HL-60 (cell line): ENCODE results near the gene ZNF318.

ENCODE experiments used
- DNase-seq, 2 experiments: peaks; one replicate each; pipeline ENCODE4 v3.0.0-alpha.2; 2010 to 2020; ENCODE audit warnings: low read depth in 1 of 2, low spot score in 1 of 2
- H3K27ac ChIP-seq: fragments of 250-450 bp; sonication (Bioruptor Pico); replicated peaks from 2 replicates; pipeline ENCODE4 v1.5.1; 2020; ENCODE audit warnings: mild to moderate bottlenecking, moderate library complexity
- H3K27me3 ChIP-seq: fragments of 250-450 bp; sonication (Bioruptor Pico); 2 replicates; pipeline ENCODE4 v1.5.1; 2021; ENCODE audit warnings: mild to moderate bottlenecking, moderate library complexity; ENCODE audit not compliant: insufficient read depth, poor library complexity, severe bottlenecking
- H3K4me3 ChIP-seq: replicated peaks from 2 replicates; pipeline ENCODE4 v1.5.1; 2011; ENCODE audit warnings: mild to moderate bottlenecking, control low read depth, low read length; ENCODE audit not compliant: insufficient read depth
- GABPA ChIP-seq: IDR thresholded peaks from 2 replicates; pipeline ENCODE4 v1.6.1; 2012; ENCODE audit warnings: low read depth
- POLR2AphosphoS5 ChIP-seq: IDR thresholded peaks from 2 replicates; pipeline ENCODE4 v1.6.1; 2012; ENCODE audit warnings: low read depth
- SPI1 ChIP-seq: IDR thresholded peaks from 2 replicates; pipeline ENCODE4 v1.6.1; 2012; ENCODE audit warnings: low read depth, mild to moderate bottlenecking, borderline replicate concordance
- TF ChIP-seq, protein P1 (sequence below): IDR thresholded peaks from one replicate; pipeline ENCODE4 v1.5.1; 2011; ENCODE audit warnings: low read length, control low read depth, inconsistent platforms; ENCODE audit not compliant: insufficient read depth
- TF ChIP-seq, protein P2 (sequence below): IDR thresholded peaks from 2 replicates; pipeline ENCODE4 v1.6.1; 2012; ENCODE audit warnings: low read depth; ENCODE audit not compliant: insufficient replicate concordance

Gene ZNF318

DNA sequence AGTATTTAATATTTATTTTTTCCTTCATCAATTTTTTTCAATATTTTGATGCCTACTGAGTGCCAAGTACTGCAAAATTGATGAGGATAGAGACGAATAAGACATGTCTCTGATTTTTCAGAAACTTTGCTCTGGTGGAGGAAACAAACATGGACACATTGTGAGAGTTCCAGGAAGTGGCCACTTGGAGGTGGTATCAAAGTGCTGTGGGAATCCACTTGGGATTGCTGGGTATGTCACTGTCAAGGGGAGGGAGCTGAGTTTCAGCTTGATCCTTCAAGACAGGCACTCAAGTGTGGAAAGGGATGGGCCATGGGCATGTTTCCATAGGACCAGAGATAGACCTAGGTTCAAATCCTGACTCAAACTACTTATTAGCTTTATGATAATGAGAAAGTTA is 33.4 kb upstream of the ZNF318 start:
- Histone ChIP-seq H3K4me3 (no peak overlapping the region), H3K27ac (no peak overlapping the region), H3K27me3 (no peaks in the 10 kb centered on the region)
- TF ChIP-seq SPI1 (no peak), GABPA (no peak), POLR2AphosphoS5 (no peak)
- TF ChIP-seq, protein P1, sequence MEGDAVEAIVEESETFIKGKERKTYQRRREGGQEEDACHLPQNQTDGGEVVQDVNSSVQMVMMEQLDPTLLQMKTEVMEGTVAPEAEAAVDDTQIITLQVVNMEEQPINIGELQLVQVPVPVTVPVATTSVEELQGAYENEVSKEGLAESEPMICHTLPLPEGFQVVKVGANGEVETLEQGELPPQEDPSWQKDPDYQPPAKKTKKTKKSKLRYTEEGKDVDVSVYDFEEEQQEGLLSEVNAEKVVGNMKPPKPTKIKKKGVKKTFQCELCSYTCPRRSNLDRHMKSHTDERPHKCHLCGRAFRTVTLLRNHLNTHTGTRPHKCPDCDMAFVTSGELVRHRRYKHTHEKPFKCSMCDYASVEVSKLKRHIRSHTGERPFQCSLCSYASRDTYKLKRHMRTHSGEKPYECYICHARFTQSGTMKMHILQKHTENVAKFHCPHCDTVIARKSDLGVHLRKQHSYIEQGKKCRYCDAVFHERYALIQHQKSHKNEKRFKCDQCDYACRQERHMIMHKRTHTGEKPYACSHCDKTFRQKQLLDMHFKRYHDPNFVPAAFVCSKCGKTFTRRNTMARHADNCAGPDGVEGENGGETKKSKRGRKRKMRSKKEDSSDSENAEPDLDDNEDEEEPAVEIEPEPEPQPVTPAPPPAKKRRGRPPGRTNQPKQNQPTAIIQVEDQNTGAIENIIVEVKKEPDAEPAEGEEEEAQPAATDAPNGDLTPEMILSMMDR: no peak
- TF ChIP-seq, protein P2, sequence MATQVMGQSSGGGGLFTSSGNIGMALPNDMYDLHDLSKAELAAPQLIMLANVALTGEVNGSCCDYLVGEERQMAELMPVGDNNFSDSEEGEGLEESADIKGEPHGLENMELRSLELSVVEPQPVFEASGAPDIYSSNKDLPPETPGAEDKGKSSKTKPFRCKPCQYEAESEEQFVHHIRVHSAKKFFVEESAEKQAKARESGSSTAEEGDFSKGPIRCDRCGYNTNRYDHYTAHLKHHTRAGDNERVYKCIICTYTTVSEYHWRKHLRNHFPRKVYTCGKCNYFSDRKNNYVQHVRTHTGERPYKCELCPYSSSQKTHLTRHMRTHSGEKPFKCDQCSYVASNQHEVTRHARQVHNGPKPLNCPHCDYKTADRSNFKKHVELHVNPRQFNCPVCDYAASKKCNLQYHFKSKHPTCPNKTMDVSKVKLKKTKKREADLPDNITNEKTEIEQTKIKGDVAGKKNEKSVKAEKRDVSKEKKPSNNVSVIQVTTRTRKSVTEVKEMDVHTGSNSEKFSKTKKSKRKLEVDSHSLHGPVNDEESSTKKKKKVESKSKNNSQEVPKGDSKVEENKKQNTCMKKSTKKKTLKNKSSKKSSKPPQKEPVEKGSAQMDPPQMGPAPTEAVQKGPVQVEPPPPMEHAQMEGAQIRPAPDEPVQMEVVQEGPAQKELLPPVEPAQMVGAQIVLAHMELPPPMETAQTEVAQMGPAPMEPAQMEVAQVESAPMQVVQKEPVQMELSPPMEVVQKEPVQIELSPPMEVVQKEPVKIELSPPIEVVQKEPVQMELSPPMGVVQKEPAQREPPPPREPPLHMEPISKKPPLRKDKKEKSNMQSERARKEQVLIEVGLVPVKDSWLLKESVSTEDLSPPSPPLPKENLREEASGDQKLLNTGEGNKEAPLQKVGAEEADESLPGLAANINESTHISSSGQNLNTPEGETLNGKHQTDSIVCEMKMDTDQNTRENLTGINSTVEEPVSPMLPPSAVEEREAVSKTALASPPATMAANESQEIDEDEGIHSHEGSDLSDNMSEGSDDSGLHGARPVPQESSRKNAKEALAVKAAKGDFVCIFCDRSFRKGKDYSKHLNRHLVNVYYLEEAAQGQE: no peak
- DNase-seq: no peak

DNA sequence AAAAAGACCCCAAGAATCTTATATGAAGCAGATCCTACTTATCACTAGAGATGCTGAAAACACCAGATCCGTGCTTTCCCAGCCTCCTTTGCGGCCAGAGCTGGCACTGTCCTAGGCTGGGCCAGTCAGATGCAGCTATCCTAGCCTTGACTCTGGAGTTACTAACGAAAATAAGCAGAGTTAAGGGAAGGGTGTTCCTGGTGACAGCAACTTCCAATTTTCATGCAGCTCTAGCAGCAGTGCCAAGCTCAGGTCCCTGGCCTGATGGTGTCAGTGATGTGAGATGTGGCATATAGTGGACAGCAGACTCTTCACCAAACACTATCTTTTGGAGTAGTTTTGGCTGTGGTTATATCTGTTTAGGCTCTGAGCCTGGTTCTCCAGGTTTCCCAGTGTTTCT is 32.3 kb upstream of the ZNF318 start:
- TF ChIP-seq, protein P2: no peak
- TF ChIP-seq, protein P1: no peak
- TF ChIP-seq GABPA (no peak), SPI1 (no peak), POLR2AphosphoS5 (no peak)
- no peak for DNase-seq
- no peaks in the 10 kb centered on the region for H3K27me3 ChIP-seq
- H3K27ac ChIP-seq: no peak overlapping the region
- H3K4me3 ChIP-seq: no peak overlapping the region

DNA sequence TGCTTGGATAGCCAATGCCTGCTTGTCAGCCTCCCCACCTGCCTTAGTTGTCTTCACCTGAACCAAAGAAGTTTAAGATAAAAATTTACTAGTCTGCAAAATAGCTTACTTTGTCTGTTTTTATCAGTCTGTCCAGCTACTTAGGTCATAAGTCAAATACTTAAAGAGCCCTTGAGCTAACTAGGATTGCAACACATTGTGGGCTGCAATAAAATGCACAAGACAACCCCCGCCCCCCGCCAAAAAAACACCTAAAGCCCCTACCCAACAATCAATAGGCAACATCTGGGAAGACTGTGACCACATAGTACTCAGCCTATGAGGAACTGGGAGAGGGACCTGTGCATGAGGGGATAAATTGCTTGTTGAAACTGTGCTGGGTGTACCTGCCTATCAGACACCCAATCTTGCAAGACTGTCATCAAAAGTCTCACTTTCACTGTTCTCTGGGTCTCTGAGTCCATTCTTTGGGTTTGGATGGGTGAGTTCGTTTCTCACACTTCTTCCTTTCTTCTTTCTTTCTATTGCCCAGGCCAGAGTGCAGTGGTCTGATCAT is 30.6 kb upstream of the ZNF318 start:
- TF ChIP-seq SPI1 (no peak), POLR2AphosphoS5 (no peak), GABPA (no peak)
- TF ChIP-seq, protein P1: no peak
- TF ChIP-seq, protein P2: no peak
- DNase-seq: no peak
- Histone ChIP-seq H3K4me3 (no peak overlapping the region), H3K27ac (no peak overlapping the region), H3K27me3 (no peaks in the 10 kb centered on the region)
